GM18907 (cell line): ENCODE results near the gene TSPAN15.
"Not testable (repeated sequence)": the region's sequence is repeated elsewhere in the genome, so short reads cannot be mapped to it uniquely, and the experiment has no call there.

Source experiments
- ATAC-seq: cut with Tn5 transposase; IDR thresholded peaks from one replicate; pipeline ENCODE4 v1.9.1; 2021; ENCODE audit warnings: mild to moderate bottlenecking, moderate library complexity; ENCODE audit not compliant: unreplicated experiment

The TSPAN15 gene

DNA sequence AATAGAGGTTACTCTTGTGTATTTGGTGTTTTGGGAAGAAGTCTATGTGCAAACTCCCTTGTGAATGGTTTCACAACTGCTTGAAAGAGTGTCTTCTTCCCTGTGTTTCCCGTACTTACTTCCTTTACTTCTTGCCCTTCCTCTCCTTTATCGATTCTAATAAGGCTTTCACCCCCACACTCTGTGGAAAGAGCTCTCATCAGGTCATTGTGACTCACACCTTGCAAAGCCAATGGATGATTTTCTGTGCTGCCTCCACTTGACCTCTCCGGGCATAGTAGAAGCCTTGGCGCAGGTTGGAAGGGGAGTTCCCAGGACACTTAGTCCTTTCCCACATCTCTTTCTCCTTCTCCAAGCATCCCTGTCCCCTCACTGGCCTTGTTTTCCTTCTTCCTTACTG is 6.2 kb upstream of the TSPAN15 start:
- no peak for ATAC-seq

DNA sequence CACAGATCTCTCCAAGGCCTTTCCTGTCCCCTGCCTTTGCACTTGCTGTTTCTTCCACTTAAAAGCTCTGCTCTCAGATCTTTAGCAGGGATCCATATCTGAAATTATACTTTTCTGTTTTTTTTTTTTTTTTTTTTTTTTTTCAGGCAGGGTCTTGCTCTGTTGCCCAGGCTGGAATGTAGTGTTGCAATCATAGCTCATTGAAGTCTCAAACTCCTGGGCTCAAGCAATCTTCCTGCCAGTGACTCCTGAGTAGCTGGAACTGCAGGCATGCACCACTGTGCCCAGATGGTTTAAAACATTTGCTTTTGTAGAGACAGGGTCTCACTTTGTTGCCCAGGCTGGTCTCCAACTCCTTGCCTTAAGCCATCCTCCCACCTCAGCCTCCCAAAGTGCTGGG is 5.0 kb upstream of the TSPAN15 start:
- no peak for ATAC-seq

DNA sequence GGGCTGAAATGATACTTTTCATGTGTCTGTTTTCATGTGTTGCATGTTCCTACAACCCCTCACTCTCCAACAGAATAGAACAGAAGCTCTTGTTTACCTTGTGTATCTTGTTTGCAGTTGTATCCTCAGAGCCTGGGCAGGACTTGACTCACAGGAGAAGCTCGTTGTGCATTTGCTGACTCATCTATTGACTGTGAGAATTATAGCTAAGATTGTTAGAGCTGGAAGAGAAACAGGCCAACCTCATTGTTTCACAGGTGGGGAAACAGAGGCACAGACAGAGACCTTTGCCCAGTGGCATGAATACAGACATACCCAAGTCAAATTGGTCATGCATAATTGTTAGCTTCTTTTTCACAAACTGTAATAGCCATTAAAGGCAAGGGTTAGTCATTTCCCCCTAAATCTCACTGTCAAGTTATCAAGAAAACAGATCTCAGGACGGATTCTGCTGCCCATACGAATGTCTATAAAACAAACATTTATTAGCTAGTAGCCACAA is 4.6 kb upstream of the TSPAN15 start:
- no peak for ATAC-seq

DNA sequence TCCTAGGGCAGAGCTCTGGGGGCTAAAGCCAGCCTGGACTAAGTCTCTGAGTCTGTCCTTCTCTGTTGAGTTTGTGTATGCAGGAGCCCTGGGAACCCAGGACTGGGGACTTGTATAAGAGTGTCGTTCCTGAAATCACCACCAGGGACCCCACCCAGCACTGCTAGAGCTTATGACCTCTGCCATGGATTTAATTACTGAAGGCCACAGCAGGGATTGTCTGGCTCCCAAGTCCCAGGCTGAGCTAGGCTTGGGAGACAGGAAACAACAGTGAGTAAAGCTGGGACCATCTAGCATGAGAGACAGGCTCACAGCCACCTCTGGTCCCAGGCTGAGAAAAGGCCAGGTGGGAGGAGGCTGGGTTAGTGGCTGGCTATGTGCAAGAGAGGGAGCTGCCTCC is 1.4 kb upstream of the TSPAN15 start:
- peak; percentile 61 for ATAC-seq

DNA sequence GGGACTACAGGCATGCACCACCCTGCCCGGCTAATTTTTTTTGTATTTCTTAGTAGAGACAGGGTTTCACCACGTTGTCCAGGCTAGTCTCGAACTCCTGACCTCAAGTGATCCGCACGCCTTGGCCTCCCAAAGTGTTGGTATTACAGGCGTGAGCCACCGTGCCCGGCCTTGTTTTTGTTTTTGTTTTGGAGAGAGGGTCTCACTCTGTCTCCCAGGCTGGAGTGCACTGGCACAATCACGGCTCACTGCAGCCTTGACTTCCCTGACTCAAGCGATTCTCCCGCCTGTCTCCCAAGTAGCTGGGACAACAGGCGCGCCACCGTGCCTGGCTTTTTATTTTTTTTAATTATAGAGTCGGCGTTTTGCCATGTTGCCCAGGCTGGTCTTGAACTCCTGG is 870 bp upstream of the TSPAN15 start:
- ATAC-seq: not testable (repeated sequence)

DNA sequence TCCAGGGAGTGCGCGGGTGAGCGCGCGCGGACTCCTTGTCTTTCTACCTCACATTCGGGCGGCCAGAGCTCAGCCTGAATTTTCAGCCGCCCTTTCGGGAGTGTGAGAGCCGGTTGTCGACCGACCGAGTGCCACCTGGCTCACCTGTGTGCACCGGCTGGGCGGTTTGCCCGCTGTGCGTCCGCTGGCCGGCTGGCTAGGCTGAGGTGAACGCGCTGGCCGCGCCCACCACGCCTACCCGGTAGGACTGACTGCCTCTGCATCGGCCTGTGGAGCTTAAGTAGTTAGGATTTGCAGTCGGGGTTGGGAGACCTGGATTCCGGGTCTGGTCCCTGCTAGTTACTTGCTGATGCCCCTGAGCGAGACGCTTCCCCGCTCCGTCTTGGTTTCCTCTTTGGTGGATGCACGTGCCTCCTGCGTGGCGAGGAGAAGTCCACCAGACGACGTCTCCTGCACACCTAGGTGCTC is 553 bp downstream of the TSPAN15 start:
- ATAC-seq: no peak

DNA sequence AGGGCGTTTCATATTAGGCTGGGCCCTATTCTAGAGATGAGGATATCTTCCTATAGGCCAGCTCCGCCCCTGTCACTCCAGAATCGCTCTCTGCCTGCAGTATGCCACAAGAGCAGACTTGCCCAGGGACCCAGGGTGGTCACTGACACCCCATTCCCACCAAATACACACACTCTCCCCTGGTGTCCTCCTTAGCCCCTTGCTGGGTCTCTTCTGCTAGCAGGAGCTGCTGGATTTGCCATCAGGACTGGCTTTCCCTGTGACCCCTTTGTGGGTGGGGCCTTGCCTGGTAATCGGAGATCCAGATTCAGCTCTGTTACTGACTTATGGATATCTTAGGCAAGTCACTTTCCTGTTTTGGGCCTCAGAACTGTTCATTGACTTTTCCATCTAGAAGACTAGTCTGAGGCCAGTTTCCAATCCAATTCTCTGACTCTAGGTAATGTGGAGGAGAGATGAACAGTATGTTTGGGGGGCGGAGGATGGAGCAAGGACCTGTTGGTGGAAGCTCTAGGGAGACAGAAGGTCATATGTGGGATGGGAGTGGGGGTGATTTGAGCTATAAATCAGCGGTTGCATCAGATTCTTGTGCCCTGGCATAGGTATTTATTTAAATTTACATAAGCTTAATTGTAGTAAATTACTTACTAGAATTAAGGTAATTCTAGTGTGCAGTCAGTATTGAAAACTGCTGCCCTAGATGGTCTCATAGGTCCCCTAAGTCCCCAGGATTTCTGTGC is 1.6 kb downstream of the TSPAN15 start:
- ATAC-seq: no peak

DNA sequence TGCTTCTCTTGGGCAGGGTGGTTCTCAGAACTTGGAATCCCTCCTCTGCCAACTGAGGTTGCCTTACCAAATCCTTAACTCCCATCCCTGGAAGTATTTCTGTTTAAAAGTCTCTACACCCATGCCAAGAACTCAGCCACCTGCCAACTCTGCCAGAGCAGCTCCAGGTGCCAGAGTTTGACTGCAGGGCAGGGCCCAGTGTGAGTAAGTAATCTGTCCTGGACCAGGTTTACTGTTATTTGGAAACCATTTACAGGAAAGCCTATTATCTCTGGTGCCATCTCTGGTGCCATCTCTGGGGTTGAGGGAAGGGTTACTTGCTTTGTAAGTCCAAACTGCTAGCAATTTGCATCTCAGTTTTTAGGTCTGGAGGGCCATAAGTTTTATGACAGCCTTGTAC is 2.5 kb downstream of the TSPAN15 start:
- no peak for ATAC-seq

DNA sequence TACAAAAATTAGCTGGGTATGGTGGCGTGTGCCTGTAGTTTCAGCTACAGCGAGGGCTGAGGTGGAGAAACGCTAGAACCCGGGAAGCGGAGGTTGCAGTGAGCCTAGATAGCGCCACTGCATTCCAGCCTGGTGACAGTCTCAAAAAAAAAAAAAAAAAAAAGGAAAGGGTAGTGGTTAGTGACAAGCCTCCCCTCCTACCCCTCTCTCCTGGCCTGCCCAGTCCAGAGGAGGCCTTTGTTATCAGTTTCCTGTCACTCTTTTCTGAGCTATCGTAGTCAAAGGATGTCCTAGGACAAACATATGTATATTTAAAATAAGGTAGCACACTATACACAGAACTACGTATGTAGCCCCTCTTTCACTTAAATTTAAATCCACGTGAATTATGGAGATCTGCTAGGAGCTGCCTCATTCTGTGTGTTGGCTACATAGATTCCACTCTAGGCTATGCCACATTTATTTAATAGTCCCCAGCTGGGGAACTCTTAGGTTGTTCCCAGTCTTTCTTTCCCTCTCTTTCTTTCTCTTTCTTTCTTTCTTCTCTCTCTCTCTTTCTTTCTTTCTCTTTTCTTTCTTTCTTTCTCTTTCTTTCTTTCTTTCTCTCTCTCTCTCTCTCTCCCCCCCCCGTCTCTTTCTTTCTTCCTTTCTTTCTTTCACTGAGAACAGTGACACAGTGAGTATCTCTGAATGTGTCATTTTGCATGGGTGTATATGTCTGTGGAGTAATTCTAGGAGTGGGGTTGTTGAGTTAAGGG is 3.9 kb downstream of the TSPAN15 start:
- ATAC-seq: no peak

DNA sequence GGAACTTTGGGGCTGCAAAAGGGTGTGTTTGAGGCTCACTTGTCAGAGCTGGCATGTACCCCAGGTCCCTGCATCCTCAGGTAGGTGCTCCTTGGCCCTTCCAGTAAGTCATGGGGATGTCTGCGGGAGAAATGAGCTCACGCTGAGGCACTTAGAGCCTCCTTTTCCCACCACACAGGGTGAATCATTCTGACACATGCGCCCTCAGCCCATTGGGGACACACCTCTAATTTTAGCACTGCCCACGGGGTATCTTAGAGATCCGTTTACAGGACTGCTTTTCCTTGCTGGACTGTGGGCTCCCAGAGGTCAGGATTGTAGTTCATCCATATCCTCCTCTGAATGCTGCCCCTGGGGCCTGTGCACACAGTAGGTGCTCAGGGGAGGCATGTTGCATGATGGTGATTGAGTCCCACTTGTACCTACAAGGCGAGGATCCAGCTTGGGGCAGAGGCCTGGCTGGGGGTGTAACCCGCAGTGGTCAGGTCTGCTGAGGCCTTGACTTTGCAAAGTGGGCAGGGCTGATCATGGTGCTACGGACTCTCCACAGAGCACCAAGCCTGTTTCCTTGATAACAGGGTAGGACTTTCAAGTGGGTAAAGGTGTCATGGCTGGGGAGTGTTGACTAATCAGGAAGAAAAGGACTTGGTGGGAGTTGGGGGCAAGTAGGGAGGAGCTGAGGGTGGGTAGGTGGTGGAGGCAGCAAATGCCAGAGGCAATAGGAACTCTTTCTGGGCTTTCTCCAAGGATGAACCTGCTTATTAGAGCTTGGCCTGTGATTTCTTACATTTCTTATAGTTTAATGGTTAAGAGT is 5.8 kb downstream of the TSPAN15 start:
- no peak for ATAC-seq

DNA sequence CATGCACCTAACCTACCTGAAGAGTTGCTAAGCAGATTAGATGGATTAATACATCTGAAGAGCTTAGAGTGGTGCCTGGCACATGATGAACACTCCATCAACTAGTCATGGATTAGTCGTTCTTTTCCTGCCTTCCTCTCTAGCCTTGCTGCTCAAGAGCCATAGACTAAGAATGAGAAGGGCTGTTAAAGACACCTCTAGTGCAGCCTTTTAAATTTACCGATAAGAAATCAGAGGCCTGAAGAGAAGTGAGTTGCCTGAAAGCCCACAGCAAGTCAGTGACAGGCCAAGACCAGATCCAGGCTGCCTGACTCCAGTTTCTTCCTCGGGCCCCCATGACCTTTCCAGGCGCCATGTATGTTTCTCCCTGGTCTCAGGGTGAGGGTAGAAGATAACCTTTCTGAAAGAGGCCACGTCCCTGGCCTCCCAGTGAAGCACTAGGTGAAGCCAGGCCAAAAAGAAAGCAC is 6.5 kb downstream of the TSPAN15 start:
- no peak for ATAC-seq

DNA sequence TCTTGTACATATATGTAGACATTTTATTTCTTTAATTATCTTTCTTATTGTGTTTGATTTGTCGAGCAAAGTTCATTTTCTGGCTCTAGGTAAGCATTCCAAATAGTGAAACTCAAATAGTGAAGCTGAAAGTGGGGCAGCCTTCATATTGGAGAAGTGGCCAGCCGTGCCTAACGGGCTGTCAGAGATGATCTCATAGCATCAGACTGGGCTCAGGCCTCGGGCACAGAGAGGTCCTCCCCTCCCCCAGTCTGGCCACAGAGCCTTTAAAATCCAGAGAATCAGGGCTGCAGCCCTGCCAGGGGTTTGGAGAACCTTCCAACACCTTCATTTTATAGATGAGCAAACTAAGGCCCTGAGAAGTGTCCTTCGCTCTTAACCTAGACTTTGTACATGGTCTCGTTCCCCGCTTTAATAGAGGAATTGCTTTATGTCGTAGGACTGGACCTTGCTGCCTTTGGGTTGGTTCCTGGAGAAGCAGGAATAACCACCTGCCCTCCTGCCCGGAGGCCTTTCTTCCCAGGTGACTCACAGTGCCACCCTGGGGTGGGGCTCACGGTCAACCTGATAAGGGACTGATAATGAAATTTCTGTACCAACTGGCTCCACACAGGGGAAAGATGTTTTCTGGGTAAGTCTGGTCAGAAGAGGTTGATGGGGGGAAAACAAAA is 7.3 kb downstream of the TSPAN15 start:
- no peak for ATAC-seq

DNA sequence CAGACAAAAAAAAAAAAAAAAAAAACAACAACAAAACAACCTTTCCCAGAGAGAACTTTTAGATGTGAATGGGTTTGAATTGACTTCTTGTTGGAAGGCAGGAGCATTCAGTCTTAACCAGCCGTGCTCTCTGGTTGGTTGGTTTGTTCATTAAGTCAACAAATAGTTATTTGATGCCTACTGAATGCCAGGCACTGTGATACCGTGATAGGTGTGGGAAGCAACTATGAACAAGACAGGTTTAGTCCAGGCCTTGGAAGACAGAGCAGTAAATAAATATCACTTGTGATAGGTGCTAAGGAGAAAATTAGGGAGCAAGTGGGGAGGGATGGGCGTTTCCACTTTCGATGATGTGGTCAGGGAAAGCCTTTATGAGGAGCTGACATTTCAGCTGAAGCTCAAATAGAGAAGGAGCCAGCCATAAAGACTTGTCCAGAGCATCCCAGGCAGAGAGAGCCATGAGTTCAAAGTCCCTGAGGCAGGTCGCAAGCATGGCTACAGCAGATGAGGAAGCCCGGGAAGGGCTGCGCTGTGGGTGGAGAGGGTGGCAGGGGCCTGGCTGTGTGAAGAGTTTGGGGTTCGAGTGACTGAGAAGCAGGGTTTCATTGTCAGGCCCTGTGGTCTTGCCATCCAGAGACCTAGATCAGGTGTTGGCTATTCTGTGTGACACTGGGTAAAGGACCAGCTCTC is 8.0 kb downstream of the TSPAN15 start:
- no peak for ATAC-seq

DNA sequence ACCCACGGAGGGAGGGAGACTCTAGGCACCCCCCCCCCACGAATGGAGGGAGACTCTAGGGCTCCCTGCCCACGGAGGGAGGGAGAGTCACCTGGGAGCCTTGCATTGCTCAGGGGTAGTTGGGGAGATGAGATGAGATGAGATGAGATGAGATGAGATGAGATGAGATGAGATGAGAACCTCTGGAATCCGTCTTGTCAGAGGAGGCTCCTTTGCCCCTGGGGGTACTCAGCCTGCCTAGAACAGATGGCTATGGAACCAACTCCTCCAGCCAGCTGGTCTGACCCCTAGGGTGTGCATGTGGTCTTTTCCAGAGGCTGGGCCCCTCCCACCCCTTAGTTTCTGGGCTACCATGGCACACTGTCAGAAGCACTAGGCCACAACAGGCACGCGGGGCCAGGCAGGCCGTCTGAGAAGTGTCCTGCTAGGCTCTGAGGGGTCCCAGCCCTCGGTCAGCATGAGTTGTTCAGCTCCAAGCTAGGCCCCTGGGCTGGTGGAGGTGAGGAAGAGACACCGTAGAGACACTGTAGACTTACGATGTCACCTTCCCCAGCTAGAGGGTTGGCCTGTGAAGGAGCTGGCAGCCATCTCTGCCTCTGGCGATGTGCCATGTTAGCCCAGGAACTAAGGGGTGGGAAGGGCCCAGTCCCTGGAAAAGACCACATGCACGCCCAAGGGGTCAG is 8.8 kb downstream of the TSPAN15 start:
- no peak for ATAC-seq

DNA sequence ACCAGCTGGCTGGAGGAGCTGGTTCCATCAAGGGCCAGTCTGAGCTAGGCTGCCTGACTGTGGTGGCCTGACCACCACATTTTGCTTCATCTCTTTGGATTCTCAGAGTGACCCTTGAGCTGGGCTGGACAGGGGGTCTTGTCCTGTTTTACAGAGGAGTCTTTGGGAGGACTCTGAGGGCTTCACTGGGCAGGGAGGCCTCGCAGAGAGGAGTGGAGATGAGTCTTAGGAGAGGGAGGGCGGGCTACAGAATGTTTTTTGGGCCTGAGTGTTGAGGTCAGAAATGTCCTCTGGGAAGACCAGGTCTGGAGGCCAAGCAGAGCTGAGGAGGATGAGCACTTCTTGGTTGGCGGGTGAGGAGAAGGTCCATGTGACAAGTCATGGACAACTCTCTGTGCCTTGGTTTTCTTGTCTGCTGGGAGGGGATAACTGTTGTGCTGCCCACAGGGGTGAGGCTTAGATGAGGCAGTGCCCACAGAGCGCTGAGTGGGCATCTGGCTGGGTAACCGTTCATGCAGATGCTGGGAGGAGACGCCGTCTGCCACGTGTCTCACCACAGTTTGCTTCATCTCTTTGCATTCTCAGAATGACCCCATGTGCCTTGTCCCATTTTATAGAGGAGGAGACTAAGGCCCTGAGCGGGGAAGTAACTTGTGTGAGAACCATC is 9.4 kb downstream of the TSPAN15 start:
- ATAC-seq: no peak

DNA sequence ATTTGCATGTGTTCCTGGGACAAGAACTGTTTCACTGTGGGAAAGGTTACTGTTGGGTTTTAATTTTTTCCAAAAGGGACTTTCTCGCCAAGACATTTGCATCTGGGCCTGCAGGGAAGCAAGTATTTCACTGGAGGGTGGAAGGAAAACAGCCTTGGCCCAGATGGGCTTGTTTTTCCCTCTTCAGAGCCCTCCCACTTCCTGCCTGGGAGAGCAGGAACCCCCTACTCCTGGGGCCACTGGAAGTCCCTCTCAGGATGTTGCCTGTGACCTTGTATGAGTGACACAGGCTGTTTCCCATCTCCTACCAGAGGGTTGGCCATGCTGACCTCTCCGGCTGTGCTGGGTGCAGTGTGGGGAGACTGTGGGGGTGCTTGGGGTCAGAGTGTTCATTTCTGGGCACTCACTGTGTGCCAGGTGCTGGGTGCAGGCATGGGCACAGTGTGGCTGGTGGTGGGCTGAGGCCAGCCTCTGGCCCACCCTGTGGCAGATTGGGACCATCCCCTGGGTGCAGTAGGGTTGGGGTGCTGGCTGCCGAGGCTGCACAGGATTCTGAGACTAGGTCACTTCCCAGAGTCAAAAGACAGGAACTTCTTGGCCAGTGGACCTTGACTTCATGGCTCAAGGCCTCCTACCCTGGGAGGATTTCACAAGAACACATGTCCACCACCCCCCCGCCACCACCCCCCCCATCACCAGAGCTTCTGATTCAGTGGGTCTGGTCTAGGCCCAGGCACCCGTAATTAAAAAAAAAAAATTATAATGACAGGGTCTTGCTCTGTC is 10.2 kb downstream of the TSPAN15 start:
- ATAC-seq: no peak

DNA sequence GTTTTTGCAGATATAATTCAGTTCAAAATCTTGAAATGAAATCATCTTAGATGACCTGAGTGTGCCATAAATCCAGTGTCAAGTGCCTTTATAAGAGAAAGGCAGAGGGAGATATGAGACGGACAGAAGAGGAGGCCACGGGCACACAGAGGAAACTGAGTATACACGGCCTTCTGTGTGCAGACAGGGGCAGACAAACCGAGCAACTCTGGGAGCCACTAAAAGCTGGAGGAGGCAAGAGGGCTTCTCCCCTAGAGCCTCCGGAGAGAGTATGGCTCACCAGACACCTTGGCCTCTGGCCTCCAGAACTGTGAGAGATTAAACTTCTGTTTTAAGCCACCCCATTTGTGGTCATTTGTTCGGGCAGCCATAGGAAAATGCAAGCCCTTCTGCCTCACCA is 12.6 kb downstream of the TSPAN15 start:
- no peak for ATAC-seq

DNA sequence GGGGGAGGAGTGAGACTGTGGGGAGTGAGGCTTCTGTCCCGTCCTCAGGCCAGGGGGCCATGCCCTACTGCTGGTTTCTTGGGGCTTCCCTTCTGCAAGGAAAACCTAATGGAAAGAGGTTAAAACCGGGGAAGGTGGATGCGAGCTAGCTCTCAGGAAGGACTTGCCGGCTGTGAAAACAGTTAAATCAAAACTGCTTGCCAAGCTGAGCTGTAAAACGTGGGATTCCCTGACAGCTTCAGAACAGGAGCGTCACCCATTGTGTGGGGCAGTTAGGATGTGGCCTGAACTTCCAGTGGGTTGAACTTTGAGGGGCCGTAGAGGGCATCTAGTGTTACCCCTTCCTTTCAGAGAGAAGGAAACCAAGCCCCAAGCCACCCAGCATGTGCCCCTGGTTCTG is 13.1 kb downstream of the TSPAN15 start:
- no peak for ATAC-seq
